HUES48 (cell line): ENCODE measurements around the gene RBBP8NL.

Source experiments
- H3K27ac ChIP-seq: one replicate; pipeline ENCODE4 v1.7.0; 2013; ENCODE audit warnings: low read depth, low read length, inconsistent platforms
- H3K27me3 ChIP-seq: 2 replicates; pipeline ENCODE4 v1.6.1; 2013; ENCODE audit warnings: mild to moderate bottlenecking, low read length; ENCODE audit not compliant: control insufficient read depth, insufficient read depth
- H3K36me3 ChIP-seq: 2 replicates; pipeline ENCODE4 v1.6.1; 2013; ENCODE audit warnings: low read length; ENCODE audit not compliant: control insufficient read depth, insufficient read depth
- H3K4me1 ChIP-seq: 2 replicates; pipeline ENCODE4 v1.6.1; 2013; ENCODE audit warnings: mild to moderate bottlenecking, low read length; ENCODE audit not compliant: control insufficient read depth, insufficient read depth
- H3K4me3 ChIP-seq: 2 replicates; pipeline ENCODE4 v1.5.1; 2013; ENCODE audit warnings: mild to moderate bottlenecking, low read depth, low read length
- H3K9ac ChIP-seq: 2 replicates; pipeline ENCODE4 v1.6.1; 2013; ENCODE audit warnings: mild to moderate bottlenecking, low read depth, low read length, moderate library complexity
- H3K9me3 ChIP-seq: 2 replicates; pipeline ENCODE4 v1.6.1; 2013; ENCODE audit warnings: low read length; ENCODE audit not compliant: control insufficient read depth, insufficient read depth

The RBBP8NL gene

GRCh38 chr20:62417981-62418708 is 9.2 kb downstream of the RBBP8NL start:
- no peaks in the 10 kb centered on the region for H3K27me3 ChIP-seq
- H3K4me3 ChIP-seq, result no peak overlapping the region
- no peak overlapping the region for H3K27ac ChIP-seq
- no peaks in the 10 kb centered on the region for H3K4me1 ChIP-seq
- no peaks in the 10 kb centered on the region for H3K9me3 ChIP-seq
- H3K36me3 ChIP-seq, result no peaks in the 10 kb centered on the region
- no peak overlapping the region for H3K9ac ChIP-seq

GRCh38 chr20:62416651-62417637 is 10.4 kb downstream of the RBBP8NL start:
- no peaks in the 10 kb centered on the region for H3K36me3 ChIP-seq
- H3K27me3 ChIP-seq, result no peaks in the 10 kb centered on the region
- H3K4me3 ChIP-seq, result no peak overlapping the region
- no peaks in the 10 kb centered on the region for H3K9me3 ChIP-seq
- no peak overlapping the region for H3K9ac ChIP-seq
- no peaks in the 10 kb centered on the region for H3K4me1 ChIP-seq
- no peak overlapping the region for H3K27ac ChIP-seq

- H3K27me3 ChIP-seq, result no peaks in the 10 kb centered on the region
- H3K4me1 ChIP-seq, result no peaks in the 10 kb centered on the region
- H3K4me3 ChIP-seq, result no peak overlapping the region
- H3K27ac ChIP-seq, result no peak overlapping the region
- H3K9ac ChIP-seq, result no peak overlapping the region
- H3K36me3 ChIP-seq, result no peaks in the 10 kb centered on the region
- H3K9me3 ChIP-seq, result no peaks in the 10 kb centered on the region
Measured at GRCh38 chr20:62415354-62416111, 11.8 kb downstream of the RBBP8NL start.

- no peak overlapping the region for H3K27ac ChIP-seq
- H3K36me3 ChIP-seq, result no peaks in the 10 kb centered on the region
- no peaks in the 10 kb centered on the region for H3K9me3 ChIP-seq
- H3K27me3 ChIP-seq, result no peaks in the 10 kb centered on the region
- H3K4me3 ChIP-seq, result no peak overlapping the region
- no peak overlapping the region for H3K9ac ChIP-seq
- H3K4me1 ChIP-seq, result no peaks in the 10 kb centered on the region
Measured at GRCh38 chr20:62413896-62414481, 13.3 kb downstream of the RBBP8NL start.

- Histone ChIP-seq H3K27ac (no peak overlapping the region), H3K9me3 (no peaks in the 10 kb centered on the region), H3K27me3 (peaks cover 2% of the 10 kb centered on the region; the same call in 1 of the 2 replicates), H3K4me1 (no peaks in the 10 kb centered on the region), H3K9ac (no peak overlapping the region), H3K36me3 (no peaks in the 10 kb centered on the region), H3K4me3 (no peak overlapping the region)
Measured at GRCh38 chr20:62413025-62413570, 14.2 kb downstream of the RBBP8NL start.

- H3K27me3 ChIP-seq, result peaks cover 6% of the 10 kb centered on the region; the same call in 1 of the 2 replicates
Measured at GRCh38 chr20:62412194-62413024, 14.9 kb downstream of the RBBP8NL start.

GRCh38 chr20:62411479-62412193 is 15.7 kb downstream of the RBBP8NL start:
- H3K4me3 ChIP-seq, result no peak overlapping the region
- peaks cover under 1% of the 10 kb centered on the region; the same call in 1 of the 2 replicates for H3K4me1 ChIP-seq
- no peaks in the 10 kb centered on the region for H3K36me3 ChIP-seq
- H3K27me3 ChIP-seq, result peaks cover 6% of the 10 kb centered on the region; the same call in 1 of the 2 replicates
- no peak overlapping the region for H3K27ac ChIP-seq
- H3K9ac ChIP-seq, result no peak overlapping the region
- no peaks in the 10 kb centered on the region for H3K9me3 ChIP-seq

More at GRCh38 chr20:62412194-62413024, 14.9 kb downstream of the RBBP8NL start:
- H3K4me3 ChIP-seq, result no peak overlapping the region
- H3K9me3 ChIP-seq, result no peaks in the 10 kb centered on the region
- H3K9ac ChIP-seq, result no peak overlapping the region
- H3K36me3 ChIP-seq, result no peaks in the 10 kb centered on the region
- no peak overlapping the region for H3K27ac ChIP-seq
- no peaks in the 10 kb centered on the region; the same call in 1 of the 2 replicates for H3K4me1 ChIP-seq

- H3K36me3 ChIP-seq, result no peaks in the 10 kb centered on the region
- H3K4me3 ChIP-seq, result no peak overlapping the region
- H3K9me3 ChIP-seq, result no peaks in the 10 kb centered on the region
- no peak overlapping the region for H3K27ac ChIP-seq
- peaks cover 6% of the 10 kb centered on the region; the same call in 1 of the 2 replicates for H3K27me3 ChIP-seq
- peaks cover 6% of the 10 kb centered on the region; the same call in 1 of the 2 replicates for H3K4me1 ChIP-seq
- no peak overlapping the region for H3K9ac ChIP-seq
Measured at GRCh38 chr20:62410746-62411478, 16.4 kb downstream of the RBBP8NL start.
